ENCODE results near the gene CD36.

The CD36 gene

DNA sequence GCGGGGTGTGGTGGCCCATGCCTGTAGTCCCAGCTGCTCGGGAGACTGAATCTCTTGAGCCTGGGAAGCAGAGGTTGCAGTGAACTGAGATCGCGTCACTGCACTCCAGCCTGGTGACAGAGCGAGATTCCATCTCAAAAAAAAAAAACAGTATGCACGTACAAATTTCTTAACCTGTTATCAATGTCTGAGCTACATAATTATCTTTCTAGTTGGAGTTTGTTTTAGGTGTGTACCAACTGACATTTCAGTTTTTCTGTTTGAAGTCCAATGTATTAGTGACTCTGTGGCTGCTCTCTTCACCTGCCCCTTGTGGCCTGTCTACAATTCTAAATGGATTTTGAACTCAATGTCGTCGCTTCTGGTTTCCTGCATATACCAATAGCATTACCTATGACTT is 40.3 kb downstream of the CD36 start:
- TF ChIP-seq, protein P1, sequence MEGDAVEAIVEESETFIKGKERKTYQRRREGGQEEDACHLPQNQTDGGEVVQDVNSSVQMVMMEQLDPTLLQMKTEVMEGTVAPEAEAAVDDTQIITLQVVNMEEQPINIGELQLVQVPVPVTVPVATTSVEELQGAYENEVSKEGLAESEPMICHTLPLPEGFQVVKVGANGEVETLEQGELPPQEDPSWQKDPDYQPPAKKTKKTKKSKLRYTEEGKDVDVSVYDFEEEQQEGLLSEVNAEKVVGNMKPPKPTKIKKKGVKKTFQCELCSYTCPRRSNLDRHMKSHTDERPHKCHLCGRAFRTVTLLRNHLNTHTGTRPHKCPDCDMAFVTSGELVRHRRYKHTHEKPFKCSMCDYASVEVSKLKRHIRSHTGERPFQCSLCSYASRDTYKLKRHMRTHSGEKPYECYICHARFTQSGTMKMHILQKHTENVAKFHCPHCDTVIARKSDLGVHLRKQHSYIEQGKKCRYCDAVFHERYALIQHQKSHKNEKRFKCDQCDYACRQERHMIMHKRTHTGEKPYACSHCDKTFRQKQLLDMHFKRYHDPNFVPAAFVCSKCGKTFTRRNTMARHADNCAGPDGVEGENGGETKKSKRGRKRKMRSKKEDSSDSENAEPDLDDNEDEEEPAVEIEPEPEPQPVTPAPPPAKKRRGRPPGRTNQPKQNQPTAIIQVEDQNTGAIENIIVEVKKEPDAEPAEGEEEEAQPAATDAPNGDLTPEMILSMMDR (IDR thresholded peaks at IDR 0.05) = no peak
- Histone ChIP-seq H3K9me3 (no peaks in the 10 kb centered on the region), H3K27ac (no peak overlapping the region), H3K4me1 (ENCODE audit: control insufficient read depth in 1 of 2, insufficient read depth in 1 of 2, low read depth in 1 of 2, low read length in 1 of 2) (no peaks in the 10 kb centered on the region), H3K27me3 (no peaks in the 10 kb centered on the region), H3K4me3 (ENCODE audit: low read depth in 1 of 2, low read length in 1 of 2) (no peak overlapping the region), H3K36me3 (no peaks in the 10 kb centered on the region)

DNA sequence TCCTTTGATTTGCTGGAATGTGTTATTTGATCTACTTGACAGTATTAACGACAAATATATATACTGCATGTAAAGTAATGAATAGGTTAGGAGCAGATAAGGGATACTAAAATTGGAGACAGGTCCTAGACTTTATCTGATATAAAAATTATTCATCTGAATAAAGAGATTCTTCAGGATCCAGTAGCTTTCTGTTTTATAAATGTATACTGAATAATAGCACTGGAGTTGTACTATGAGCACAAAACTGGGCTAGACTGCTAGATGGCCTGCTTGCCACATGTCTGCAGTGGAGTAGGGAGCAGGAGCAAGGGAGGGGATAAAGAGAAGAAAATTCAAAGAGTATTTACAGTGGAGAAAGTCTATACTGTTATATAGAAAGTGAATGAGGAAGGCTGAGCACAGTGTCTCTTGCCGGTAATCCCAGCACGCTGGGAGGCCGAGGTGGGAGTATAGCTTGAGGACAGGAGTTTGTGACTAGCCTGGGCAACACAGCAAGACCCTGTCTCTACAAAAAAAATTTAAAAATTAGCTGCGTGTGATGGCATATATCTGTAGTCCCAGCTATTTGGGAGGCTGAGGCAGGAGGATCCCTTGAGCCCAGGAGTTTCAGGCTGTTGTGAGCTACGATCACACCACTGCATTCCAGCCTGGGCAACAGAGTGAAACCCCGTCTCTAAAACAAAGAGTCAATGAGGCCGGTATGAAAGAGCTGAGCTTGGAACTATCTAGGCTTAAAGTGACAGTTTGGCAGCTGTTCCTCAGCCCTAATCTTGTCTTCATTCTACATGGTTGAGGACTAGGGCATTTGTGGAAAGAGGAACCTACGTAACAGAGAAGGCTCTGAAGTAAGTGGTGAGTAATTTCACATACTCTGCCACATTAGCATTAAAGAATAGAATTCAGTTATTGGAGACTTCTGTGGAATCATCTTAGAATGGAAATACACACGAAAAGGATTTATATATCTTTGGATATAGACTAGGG is 41.8 kb downstream of the CD36 start:
- H3K36me3 ChIP-seq = no peaks in the 10 kb centered on the region
- H3K4me3 ChIP-seq (ENCODE audit: low read depth in 1 of 2, low read length in 1 of 2) = no peak overlapping the region
- TF ChIP-seq, protein P1 (IDR thresholded peaks at IDR 0.05) = no peak
- no peaks in the 10 kb centered on the region for H3K4me1 ChIP-seq (ENCODE audit: control insufficient read depth in 1 of 2, insufficient read depth in 1 of 2, low read depth in 1 of 2, low read length in 1 of 2)
- no peak overlapping the region for H3K27ac ChIP-seq
- no peaks in the 10 kb centered on the region for H3K9me3 ChIP-seq
- H3K27me3 ChIP-seq = no peaks in the 10 kb centered on the region

DNA sequence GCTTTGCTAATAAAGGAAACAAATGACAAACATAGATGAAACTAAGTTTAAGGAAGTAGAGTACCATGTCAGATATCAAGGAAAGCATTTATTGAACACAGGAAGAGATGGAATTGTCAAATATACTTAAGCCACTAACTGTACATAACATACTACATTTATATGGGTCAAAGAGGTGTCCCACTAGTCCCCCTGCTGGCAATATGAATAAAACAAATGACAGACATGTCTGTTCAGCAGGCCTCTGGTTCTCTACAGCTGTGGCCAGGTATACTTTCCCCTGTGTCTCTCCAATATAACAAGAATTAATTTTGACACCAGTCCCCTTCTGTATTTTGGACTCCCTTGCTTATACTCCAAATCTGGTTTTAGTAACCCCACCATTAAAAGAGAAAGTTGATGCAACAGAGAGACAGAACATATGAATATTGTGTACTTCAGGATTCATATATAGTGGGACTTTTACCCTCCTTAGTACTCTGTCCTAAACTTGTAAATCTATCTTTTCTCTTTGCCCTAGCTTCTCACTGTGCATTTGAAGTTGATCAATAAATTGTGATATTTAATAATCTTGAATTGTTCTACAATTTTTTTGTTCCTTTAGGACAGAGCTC is 42.9 kb downstream of the CD36 start:
- H3K9me3 ChIP-seq = no peaks in the 10 kb centered on the region
- no peak overlapping the region for H3K27ac ChIP-seq
- no peak overlapping the region for H3K4me3 ChIP-seq (ENCODE audit: low read depth in 1 of 2, low read length in 1 of 2)
- H3K27me3 ChIP-seq = no peaks in the 10 kb centered on the region
- TF ChIP-seq, protein P1 (IDR thresholded peaks at IDR 0.05) = no peak
- H3K4me1 ChIP-seq (ENCODE audit: control insufficient read depth in 1 of 2, insufficient read depth in 1 of 2, low read depth in 1 of 2, low read length in 1 of 2) = no peaks in the 10 kb centered on the region
- H3K36me3 ChIP-seq = no peaks in the 10 kb centered on the region

DNA sequence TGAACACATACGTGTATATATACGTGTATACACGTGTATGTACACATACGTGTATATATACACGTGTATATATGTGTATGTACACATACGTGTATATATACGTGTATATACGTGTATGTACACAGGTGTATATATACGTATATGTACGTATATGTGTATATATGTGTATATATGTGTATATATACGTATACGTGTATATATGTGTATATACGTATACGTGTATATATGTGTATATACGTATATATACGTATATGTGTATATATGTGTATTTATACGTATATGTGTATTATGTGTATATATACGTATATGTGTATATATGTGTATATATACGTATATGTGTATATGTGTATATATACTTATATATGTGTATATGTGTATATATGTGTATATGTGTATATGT is 44.3 kb downstream of the CD36 start:
- Histone ChIP-seq H3K4me3 (ENCODE audit: low read depth in 1 of 2, low read length in 1 of 2) (no peak overlapping the region), H3K36me3 (no peaks in the 10 kb centered on the region), H3K27me3 (no peaks in the 10 kb centered on the region), H3K9me3 (no peaks in the 10 kb centered on the region), H3K27ac (no peak overlapping the region), H3K4me1 (ENCODE audit: control insufficient read depth in 1 of 2, insufficient read depth in 1 of 2, low read depth in 1 of 2, low read length in 1 of 2) (no peaks in the 10 kb centered on the region)
- TF ChIP-seq, protein P1 (IDR thresholded peaks at IDR 0.05) = no peak

DNA sequence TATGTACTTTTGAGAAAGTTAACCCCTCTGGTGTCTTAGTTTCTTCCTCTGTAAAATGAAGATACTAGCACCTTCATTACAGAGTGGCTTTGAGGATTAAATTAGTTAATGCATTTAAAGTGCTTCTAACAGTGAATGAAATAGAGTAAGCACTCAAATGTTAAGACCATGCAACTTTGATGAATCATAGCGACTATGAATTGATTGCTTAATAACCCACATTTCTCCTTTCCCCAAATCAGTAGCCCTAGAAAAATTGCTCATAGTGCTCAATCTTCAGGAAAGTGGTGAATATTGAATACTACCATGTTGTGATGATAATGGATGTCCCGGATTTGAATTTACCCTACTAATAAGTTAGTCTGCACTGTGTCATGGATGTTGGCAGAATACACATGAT is 48.1 kb downstream of the CD36 start:
- Histone ChIP-seq H3K9me3 (no peaks in the 10 kb centered on the region), H3K27me3 (no peaks in the 10 kb centered on the region), H3K4me3 (ENCODE audit: low read depth in 1 of 2, low read length in 1 of 2) (no peak overlapping the region), H3K27ac (no peak overlapping the region), H3K4me1 (ENCODE audit: control insufficient read depth in 1 of 2, insufficient read depth in 1 of 2, low read depth in 1 of 2, low read length in 1 of 2) (no peaks in the 10 kb centered on the region), H3K36me3 (no peaks in the 10 kb centered on the region)
- TF ChIP-seq, protein P1 (IDR thresholded peaks at IDR 0.05) = no peak
